ENCODE measurements around the gene CCL25. TPM values are rescaled to one million over a fixed set of nuclear protein-coding genes. Genes with fewer than 3 reads are reported as not detected.
A peak's percentile ranks its signal among the peaks of the same experiment; 100 is the strongest.

Gene CCL25
- total RNA-seq, 1 donor from 2014 or later, result not detected

GRCh38 chr19:8057545-8058270, 5.1 kb downstream of the CCL25 start:
- no peak for TF ChIP-seq CTCF (IDR thresholded peaks at IDR 0.05; ENCODE audit: unreplicated experiment)
- Mint-ChIP-seq H3K4me3 (ENCODE audit: low read depth) (no peak overlapping the region), H3K4me1 (ENCODE audit: low read depth) (peaks cover 5% of the 10 kb centered on the region), H3K36me3 (ENCODE audit: insufficient read depth) (peaks cover 2% of the 10 kb centered on the region), H3K27me3 (no peaks in the 10 kb centered on the region), H3K27ac (no peak overlapping the region), H3K9me3 (ENCODE audit: low read depth) (no peaks in the 10 kb centered on the region)
- DNase-seq (ENCODE audit: low spot score, unreplicated experiment), result no peak

- no peak for TF ChIP-seq CTCF (IDR thresholded peaks at IDR 0.05; ENCODE audit: unreplicated experiment)
- Mint-ChIP-seq H3K27ac (no peak overlapping the region), H3K36me3 (ENCODE audit: insufficient read depth) (peaks cover 11% of the 10 kb centered on the region), H3K4me3 (ENCODE audit: low read depth) (no peak overlapping the region), H3K27me3 (no peaks in the 10 kb centered on the region), H3K4me1 (ENCODE audit: low read depth) (no peaks in the 10 kb centered on the region), H3K9me3 (ENCODE audit: low read depth) (peaks cover 4% of the 10 kb centered on the region)
- no peak for DNase-seq (ENCODE audit: low spot score, unreplicated experiment)
Observed at GRCh38 chr19:8064911-8065874, 12.6 kb downstream of the CCL25 start.

- Mint-ChIP-seq H3K36me3 (ENCODE audit: insufficient read depth) (peaks cover 16% of the 10 kb centered on the region), H3K4me1 (ENCODE audit: low read depth) (no peaks in the 10 kb centered on the region), H3K4me3 (ENCODE audit: low read depth) (no peak overlapping the region), H3K27ac (no peak overlapping the region), H3K9me3 (ENCODE audit: low read depth) (peaks cover 7% of the 10 kb centered on the region), H3K27me3 (no peaks in the 10 kb centered on the region)
- TF ChIP-seq CTCF (IDR thresholded peaks at IDR 0.05; ENCODE audit: unreplicated experiment), result no peak
- no peak for DNase-seq (ENCODE audit: low spot score, unreplicated experiment)
Observed at GRCh38 chr19:8065875-8066261, 13.3 kb downstream of the CCL25 start.

GRCh38 chr19:8069096-8069973, 16.8 kb downstream of the CCL25 start:
- no peaks in the 10 kb centered on the region for H3K27me3 Mint-ChIP-seq
- no peaks in the 10 kb centered on the region for H3K4me1 Mint-ChIP-seq (ENCODE audit: low read depth)
- DNase-seq (ENCODE audit: low spot score, unreplicated experiment), result no peak
- H3K9me3 Mint-ChIP-seq (ENCODE audit: low read depth), result peaks cover 7% of the 10 kb centered on the region
- H3K27ac Mint-ChIP-seq, result peak overlapping the region; percentile 69
- peaks cover 30% of the 10 kb centered on the region for H3K36me3 Mint-ChIP-seq (ENCODE audit: insufficient read depth)
- peak; percentile 56 for TF ChIP-seq CTCF (IDR thresholded peaks at IDR 0.05; ENCODE audit: unreplicated experiment)
- H3K4me3 Mint-ChIP-seq (ENCODE audit: low read depth), result no peak overlapping the region

- peaks cover 7% of the 10 kb centered on the region for H3K9me3 Mint-ChIP-seq (ENCODE audit: low read depth)
- no peaks in the 10 kb centered on the region for H3K27me3 Mint-ChIP-seq
- H3K4me3 Mint-ChIP-seq (ENCODE audit: low read depth), result no peak overlapping the region
- peaks cover 47% of the 10 kb centered on the region for H3K36me3 Mint-ChIP-seq (ENCODE audit: insufficient read depth)
- TF ChIP-seq CTCF (IDR thresholded peaks at IDR 0.05; ENCODE audit: unreplicated experiment), result peak; percentile 12
- no peak for DNase-seq (ENCODE audit: low spot score, unreplicated experiment)
- no peak overlapping the region for H3K27ac Mint-ChIP-seq
- H3K4me1 Mint-ChIP-seq (ENCODE audit: low read depth), result no peaks in the 10 kb centered on the region
Observed at GRCh38 chr19:8071912-8072311, 19.4 kb downstream of the CCL25 start.
